ENCODE measurements around the gene DLG2.
"Not testable (repeated sequence)": the region's sequence is repeated elsewhere in the genome, so short reads cannot be mapped to it uniquely, and the experiment has no call there.

DLG2 gene

GRCh38 chr11:83454674-83455073 lies 2172.5 kb downstream of the DLG2 start:
- DNase-seq, result no peak

GRCh38 chr11:83449338-83449913 lies 2177.7 kb downstream of the DLG2 start:
- no peak for DNase-seq

- no peak for DNase-seq
These were observed 2178.5 kb downstream of the DLG2 start for GRCh38 chr11:83448686-83449085.

- DNase-seq, result not testable (repeated sequence)
These were observed 2183.3 kb downstream of the DLG2 start for GRCh38 chr11:83443880-83444279.

GRCh38 chr11:83441601-83442000 lies 2185.5 kb downstream of the DLG2 start:
- DNase-seq, result no peak

- no peak for DNase-seq
These were observed 2186.0 kb downstream of the DLG2 start for GRCh38 chr11:83441171-83441570.

- no peak for DNase-seq
These were observed 2188.7 kb downstream of the DLG2 start for GRCh38 chr11:83438438-83438837.

- DNase-seq, result no peak
These were observed 2189.2 kb downstream of the DLG2 start for GRCh38 chr11:83437939-83438338.

- no peak for DNase-seq
These were observed 2190.3 kb downstream of the DLG2 start for GRCh38 chr11:83436855-83437254.

GRCh38 chr11:83434812-83435211 lies 2192.3 kb downstream of the DLG2 start:
- DNase-seq, result not testable (repeated sequence)

- no peak for DNase-seq
These were observed 2199.2 kb downstream of the DLG2 start for GRCh38 chr11:83427943-83428342.

GRCh38 chr11:83427501-83427900 lies 2199.6 kb downstream of the DLG2 start:
- DNase-seq, result no peak

- no peak for DNase-seq
These were observed 2202.0 kb downstream of the DLG2 start for GRCh38 chr11:83425137-83425466.

- no peak for DNase-seq
These were observed 2202.6 kb downstream of the DLG2 start for GRCh38 chr11:83424376-83425136.

- DNase-seq, result not testable (repeated sequence)
These were observed 2204.5 kb downstream of the DLG2 start for GRCh38 chr11:83422641-83423040.

- peak; percentile 54 for DNase-seq
These were observed 2216.3 kb downstream of the DLG2 start for GRCh38 chr11:83410605-83411565.

- no peak for DNase-seq
These were observed 2217.3 kb downstream of the DLG2 start for GRCh38 chr11:83409891-83410290.

GRCh38 chr11:83409476-83409875 lies 2217.7 kb downstream of the DLG2 start:
- DNase-seq, result no peak

GRCh38 chr11:83408946-83409345 lies 2218.2 kb downstream of the DLG2 start:
- no peak for DNase-seq
